ENCODE measurements around the gene FCHSD2. TPM values are rescaled to one million over a fixed set of nuclear protein-coding genes. Genes with fewer than 3 reads are reported as not detected.

FCHSD2 gene
- total RNA-seq, 1 donor from 2014 or later: 22.2 TPM

DNA sequence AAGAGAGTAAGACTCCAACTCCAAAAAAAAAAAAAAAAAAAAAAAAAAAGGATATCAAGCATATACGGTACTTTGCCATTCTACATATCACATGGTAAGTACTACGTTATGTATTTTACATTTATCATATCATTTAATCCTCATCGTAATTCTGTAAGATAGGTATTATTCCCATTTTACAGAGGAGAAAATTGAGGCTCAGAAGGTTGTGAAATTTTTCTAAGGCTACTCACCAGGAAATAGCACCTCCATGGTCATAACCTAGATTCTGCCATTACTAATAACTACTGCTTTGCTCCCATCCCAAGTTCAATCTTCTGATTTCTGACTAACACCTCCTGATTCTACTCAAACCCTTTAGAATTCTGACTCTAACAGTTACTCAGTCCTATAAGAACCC, 138.0 kb downstream of the FCHSD2 start:
- TF ChIP-seq EZH2 (IDR thresholded peaks at IDR 0.05): no peak
- TF ChIP-seq EZH2phosphoT487 (IDR thresholded peaks at IDR 0.05): no peak
- TF ChIP-seq, protein P1, sequence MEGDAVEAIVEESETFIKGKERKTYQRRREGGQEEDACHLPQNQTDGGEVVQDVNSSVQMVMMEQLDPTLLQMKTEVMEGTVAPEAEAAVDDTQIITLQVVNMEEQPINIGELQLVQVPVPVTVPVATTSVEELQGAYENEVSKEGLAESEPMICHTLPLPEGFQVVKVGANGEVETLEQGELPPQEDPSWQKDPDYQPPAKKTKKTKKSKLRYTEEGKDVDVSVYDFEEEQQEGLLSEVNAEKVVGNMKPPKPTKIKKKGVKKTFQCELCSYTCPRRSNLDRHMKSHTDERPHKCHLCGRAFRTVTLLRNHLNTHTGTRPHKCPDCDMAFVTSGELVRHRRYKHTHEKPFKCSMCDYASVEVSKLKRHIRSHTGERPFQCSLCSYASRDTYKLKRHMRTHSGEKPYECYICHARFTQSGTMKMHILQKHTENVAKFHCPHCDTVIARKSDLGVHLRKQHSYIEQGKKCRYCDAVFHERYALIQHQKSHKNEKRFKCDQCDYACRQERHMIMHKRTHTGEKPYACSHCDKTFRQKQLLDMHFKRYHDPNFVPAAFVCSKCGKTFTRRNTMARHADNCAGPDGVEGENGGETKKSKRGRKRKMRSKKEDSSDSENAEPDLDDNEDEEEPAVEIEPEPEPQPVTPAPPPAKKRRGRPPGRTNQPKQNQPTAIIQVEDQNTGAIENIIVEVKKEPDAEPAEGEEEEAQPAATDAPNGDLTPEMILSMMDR (IDR thresholded peaks at IDR 0.05): no peak
- Histone ChIP-seq H3K27me3 (no peaks in the 10 kb centered on the region), H3F3A (ENCODE audit: low read depth) (no peaks in the 10 kb centered on the region)

DNA sequence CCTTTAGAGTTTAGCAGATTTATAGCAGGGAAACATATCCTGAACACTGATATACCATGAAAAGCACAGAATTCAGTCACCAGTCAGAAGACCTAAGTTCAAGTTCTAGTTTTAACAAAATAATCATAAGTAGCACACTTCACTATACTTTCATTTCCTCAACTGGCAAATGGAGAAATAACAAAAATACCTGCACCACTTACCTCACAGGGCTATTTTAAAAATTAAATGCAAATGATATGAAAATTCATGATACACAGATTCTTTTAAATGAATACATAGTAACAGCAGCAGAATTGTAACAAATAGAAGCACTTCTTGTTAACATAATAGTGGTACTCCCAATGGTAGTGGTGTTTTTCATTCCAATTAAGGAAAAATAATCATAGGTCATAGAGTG, 139.0 kb downstream of the FCHSD2 start:
- Histone ChIP-seq H2AFZ (replicated peaks) (no peak overlapping the region), H3K4me3 (no peak overlapping the region), H3K4me1 (no peaks in the 10 kb centered on the region), H4K20me1 (ENCODE audit: low read depth) (no peaks in the 10 kb centered on the region), H3K27me3 (no peaks in the 10 kb centered on the region), H3K4me2 (no peak overlapping the region), H3F3A (ENCODE audit: low read depth) (no peaks in the 10 kb centered on the region), H3K36me3 (no peaks in the 10 kb centered on the region), H3K9me3 (ENCODE audit: low read depth) (no peaks in the 10 kb centered on the region), H3K27ac (no peak overlapping the region), H3K79me2 (ENCODE audit: low read depth) (no peaks in the 10 kb centered on the region), H3K9ac (no peak overlapping the region)
- Mint-ChIP-seq H3K27ac (no peak overlapping the region), H3K36me3 (peaks cover 24% of the 10 kb centered on the region), H3K27me3 (ENCODE audit: insufficient read depth, low read depth) (no peaks in the 10 kb centered on the region), H3K9me3 (no peaks in the 10 kb centered on the region), H3K4me1 (no peaks in the 10 kb centered on the region), H3K4me3 (no peak overlapping the region)
- no peak for DNase-seq (ENCODE audit: low spot score)
- TF ChIP-seq EZH2 (IDR thresholded peaks at IDR 0.05) (no peak), EZH2phosphoT487 (IDR thresholded peaks at IDR 0.05) (no peak)
- TF ChIP-seq, protein P1 (IDR thresholded peaks at IDR 0.05): no peak

More for the DNA sequence above, 138.0 kb downstream of the FCHSD2 start:
- Histone ChIP-seq H3K9ac (no peak overlapping the region), H3K4me3 (no peak overlapping the region), H3K4me1 (no peaks in the 10 kb centered on the region), H2AFZ (replicated peaks) (no peak overlapping the region), H3K79me2 (ENCODE audit: low read depth) (no peaks in the 10 kb centered on the region), H4K20me1 (ENCODE audit: low read depth) (no peaks in the 10 kb centered on the region), H3K36me3 (no peaks in the 10 kb centered on the region), H3K9me3 (ENCODE audit: low read depth) (no peaks in the 10 kb centered on the region), H3K4me2 (no peak overlapping the region), H3K27ac (no peak overlapping the region)
- Mint-ChIP-seq H3K27me3 (ENCODE audit: insufficient read depth, low read depth) (no peaks in the 10 kb centered on the region), H3K27ac (no peak overlapping the region), H3K4me3 (no peak overlapping the region), H3K9me3 (peaks cover 6% of the 10 kb centered on the region), H3K4me1 (no peaks in the 10 kb centered on the region), H3K36me3 (peaks cover 31% of the 10 kb centered on the region)
- DNase-seq (ENCODE audit: low spot score): no peak

DNA sequence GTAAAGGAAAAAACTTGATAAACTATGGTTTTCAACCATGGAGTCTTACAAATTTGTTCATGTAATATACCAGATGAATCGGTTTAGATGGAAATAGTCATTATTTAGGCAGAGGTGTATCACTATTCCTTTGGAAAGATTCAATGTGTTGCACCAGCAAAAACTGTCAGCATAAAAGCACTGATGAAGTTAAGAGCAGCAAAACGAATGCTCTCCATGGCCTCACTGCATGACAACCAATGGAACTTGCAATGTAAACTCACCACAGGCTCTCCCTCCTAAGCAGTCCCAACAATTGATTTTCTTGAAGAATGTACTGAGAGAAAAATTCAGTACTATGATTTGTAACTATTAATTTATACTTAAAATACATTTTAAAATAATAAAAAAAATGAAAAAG, 139.9 kb downstream of the FCHSD2 start:
- Histone ChIP-seq H3K9ac (no peak overlapping the region), H3K36me3 (no peaks in the 10 kb centered on the region), H3K4me2 (no peak overlapping the region), H3F3A (ENCODE audit: low read depth) (no peaks in the 10 kb centered on the region), H3K79me2 (ENCODE audit: low read depth) (no peaks in the 10 kb centered on the region), H3K27me3 (no peaks in the 10 kb centered on the region), H4K20me1 (ENCODE audit: low read depth) (no peaks in the 10 kb centered on the region), H2AFZ (replicated peaks) (no peak overlapping the region), H3K27ac (no peak overlapping the region), H3K4me3 (no peak overlapping the region), H3K4me1 (no peaks in the 10 kb centered on the region), H3K9me3 (ENCODE audit: low read depth) (no peaks in the 10 kb centered on the region)
- H3K36me3 Mint-ChIP-seq: peaks cover 27% of the 10 kb centered on the region
- H3K27me3 Mint-ChIP-seq (ENCODE audit: insufficient read depth, low read depth): no peaks in the 10 kb centered on the region
- H3K27ac Mint-ChIP-seq: no peak overlapping the region
- no peaks in the 10 kb centered on the region for H3K4me1 Mint-ChIP-seq
- H3K9me3 Mint-ChIP-seq: no peaks in the 10 kb centered on the region
- no peak for DNase-seq (ENCODE audit: low spot score)
- H3K4me3 Mint-ChIP-seq: no peak overlapping the region
- no peak for TF ChIP-seq EZH2phosphoT487 (IDR thresholded peaks at IDR 0.05)

DNA sequence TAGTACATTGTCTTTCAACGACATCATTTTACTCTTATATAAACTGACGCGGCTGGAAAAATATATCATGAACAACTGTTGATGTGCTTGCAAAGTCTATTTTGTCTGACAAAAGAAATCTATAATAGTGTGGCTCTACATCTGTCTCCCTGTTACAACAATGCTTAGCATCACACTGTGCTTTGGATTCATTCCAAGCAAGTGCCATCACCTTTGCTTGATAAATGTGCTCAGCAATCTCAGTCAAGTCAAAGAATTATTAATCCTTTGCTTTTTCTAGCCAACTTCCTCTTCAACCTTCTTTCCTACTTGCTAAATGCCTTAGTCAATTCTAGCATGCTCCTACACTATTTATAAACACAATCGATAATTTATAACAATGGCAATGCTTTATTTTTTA, 140.5 kb downstream of the FCHSD2 start:
- no peak for DNase-seq (ENCODE audit: low spot score)
- Histone ChIP-seq H4K20me1 (ENCODE audit: low read depth) (no peaks in the 10 kb centered on the region), H3K4me2 (no peak overlapping the region), H2AFZ (replicated peaks) (no peak overlapping the region), H3K9ac (no peak overlapping the region), H3K27ac (no peak overlapping the region), H3F3A (ENCODE audit: low read depth) (no peaks in the 10 kb centered on the region), H3K27me3 (no peaks in the 10 kb centered on the region), H3K4me1 (no peaks in the 10 kb centered on the region), H3K36me3 (no peaks in the 10 kb centered on the region), H3K79me2 (ENCODE audit: low read depth) (no peaks in the 10 kb centered on the region), H3K9me3 (ENCODE audit: low read depth) (no peaks in the 10 kb centered on the region), H3K4me3 (no peak overlapping the region)
- no peak for TF ChIP-seq EZH2 (IDR thresholded peaks at IDR 0.05)
- TF ChIP-seq, protein P1 (IDR thresholded peaks at IDR 0.05): no peak
- TF ChIP-seq EZH2phosphoT487 (IDR thresholded peaks at IDR 0.05): no peak
- Mint-ChIP-seq H3K27me3 (ENCODE audit: insufficient read depth, low read depth) (no peaks in the 10 kb centered on the region), H3K9me3 (no peaks in the 10 kb centered on the region), H3K4me3 (no peak overlapping the region), H3K27ac (no peak overlapping the region), H3K4me1 (no peaks in the 10 kb centered on the region), H3K36me3 (peaks cover 26% of the 10 kb centered on the region)
